G401 (cell line): ENCODE data around the gene SFRP2. TPM values are rescaled to one million over a fixed set of nuclear protein-coding genes. Genes with fewer than 3 reads are reported as not detected.

ENCODE experiments used
- DNase-seq: peaks from one replicate; pipeline ENCODE4 v3.0.0-alpha.2; 2015; ENCODE audit warnings: low spot score
- in situ Hi-C: cut with HindIII; loops from 2 replicates; pipeline ENCODE4 v1.10.0; 2016; ENCODE audit warnings: low sequenced_read_pairs, mixed read lengths
- total RNA-seq: library from RNA; depleted of rRNA; stranded (reverse); fragments of >200 nt; shearing (Covaris generic); gene quantifications from 2 replicates; pipeline ENCODE4 v1.2.3, GENCODE V29; 2014

The SFRP2 gene
- total RNA-seq, 1 experiment from 2014 or later = not detected

- in situ Hi-C loops = no loop called here
- DNase-seq = no peak
Measured at GRCh38 chr4:153799694-153800074, 10.8 kb upstream of the SFRP2 start.

- in situ Hi-C loops = no loop called here
- no peak for DNase-seq
Measured at GRCh38 chr4:153798901-153799693, 10.2 kb upstream of the SFRP2 start.

- no peak for DNase-seq
- in situ Hi-C loops = no loop called here
Measured at GRCh38 chr4:153798420-153798819, 9.5 kb upstream of the SFRP2 start.

- no peak for DNase-seq
- in situ Hi-C loops = no loop called here
Measured at GRCh38 chr4:153794006-153794405, 5.1 kb upstream of the SFRP2 start.

GRCh38 chr4:153792618-153793247, 3.9 kb upstream of the SFRP2 start:
- in situ Hi-C loops = no loop called here
- DNase-seq = no peak

GRCh38 chr4:153791746-153792617, 3.1 kb upstream of the SFRP2 start:
- DNase-seq = no peak
- in situ Hi-C loops = no loop called here

GRCh38 chr4:153790962-153791551, 2.2 kb upstream of the SFRP2 start:
- no peak for DNase-seq
- in situ Hi-C loops = no loop called here

- DNase-seq = no peak
- in situ Hi-C loops = no loop called here
Measured at GRCh38 chr4:153790500-153790865, 1.6 kb upstream of the SFRP2 start.

GRCh38 chr4:153789741-153790499, 1.0 kb upstream of the SFRP2 start:
- in situ Hi-C loops = no loop called here

GRCh38 chr4:153788051-153788412, 851 bp downstream of the SFRP2 start:
- DNase-seq = no peak
- in situ Hi-C loops = no loop called here

More at GRCh38 chr4:153789741-153790499, 1.0 kb upstream of the SFRP2 start:
- DNase-seq = no peak

- in situ Hi-C loops = no loop called here
Measured at GRCh38 chr4:153787575-153787974, 1.3 kb downstream of the SFRP2 start.

GRCh38 chr4:153787061-153787560, 1.8 kb downstream of the SFRP2 start:
- in situ Hi-C loops = no loop called here
- DNase-seq = no peak

More at GRCh38 chr4:153787575-153787974, 1.3 kb downstream of the SFRP2 start:
- DNase-seq = no peak

GRCh38 chr4:153785910-153786721, 2.8 kb downstream of the SFRP2 start:
- in situ Hi-C loops = no loop called here
- DNase-seq = peak; percentile 18

GRCh38 chr4:153784166-153784699, 4.7 kb downstream of the SFRP2 start:
- DNase-seq = no peak
- in situ Hi-C loops = no loop called here

GRCh38 chr4:153782581-153782980, 6.3 kb downstream of the SFRP2 start:
- in situ Hi-C loops = no loop called here
- DNase-seq = no peak

- in situ Hi-C loops = no loop called here
- no peak for DNase-seq
Measured at GRCh38 chr4:153781717-153782416, 7.0 kb downstream of the SFRP2 start.

- in situ Hi-C loops = no loop called here
- no peak for DNase-seq
Measured at GRCh38 chr4:153781280-153781679, 7.6 kb downstream of the SFRP2 start.
